ENCODE measurements around the gene SP140. TPM values are rescaled to one million over a fixed set of nuclear protein-coding genes. Genes with fewer than 3 reads are reported as not detected.

SP140 gene
- total RNA-seq, 1 donor from 2014 or later: 7.4 TPM

GRCh38 chr2:230362030-230362691 is 136.6 kb downstream of the SP140 start:
- H3K27me3 ChIP-seq: no peaks in the 10 kb centered on the region
- peaks cover 0 to 33% of the 10 kb centered on the region in 2 donors for H3K36me3 ChIP-seq
- intact Hi-C loops (cut with DNase I): no loop called here
- H3K9me3 ChIP-seq: no peaks in the 10 kb centered on the region
- H3K27ac ChIP-seq: no peak overlapping the region
- no peak for DNase-seq (ENCODE audit: extremely low spot score in 2 of 2)
- TF ChIP-seq POLR2AphosphoS5 (IDR thresholded peaks at IDR 0.05; ENCODE audit: insufficient read depth in 1 of 2, low read depth in 1 of 2): no peak
- TF ChIP-seq, protein P1, sequence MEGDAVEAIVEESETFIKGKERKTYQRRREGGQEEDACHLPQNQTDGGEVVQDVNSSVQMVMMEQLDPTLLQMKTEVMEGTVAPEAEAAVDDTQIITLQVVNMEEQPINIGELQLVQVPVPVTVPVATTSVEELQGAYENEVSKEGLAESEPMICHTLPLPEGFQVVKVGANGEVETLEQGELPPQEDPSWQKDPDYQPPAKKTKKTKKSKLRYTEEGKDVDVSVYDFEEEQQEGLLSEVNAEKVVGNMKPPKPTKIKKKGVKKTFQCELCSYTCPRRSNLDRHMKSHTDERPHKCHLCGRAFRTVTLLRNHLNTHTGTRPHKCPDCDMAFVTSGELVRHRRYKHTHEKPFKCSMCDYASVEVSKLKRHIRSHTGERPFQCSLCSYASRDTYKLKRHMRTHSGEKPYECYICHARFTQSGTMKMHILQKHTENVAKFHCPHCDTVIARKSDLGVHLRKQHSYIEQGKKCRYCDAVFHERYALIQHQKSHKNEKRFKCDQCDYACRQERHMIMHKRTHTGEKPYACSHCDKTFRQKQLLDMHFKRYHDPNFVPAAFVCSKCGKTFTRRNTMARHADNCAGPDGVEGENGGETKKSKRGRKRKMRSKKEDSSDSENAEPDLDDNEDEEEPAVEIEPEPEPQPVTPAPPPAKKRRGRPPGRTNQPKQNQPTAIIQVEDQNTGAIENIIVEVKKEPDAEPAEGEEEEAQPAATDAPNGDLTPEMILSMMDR (IDR thresholded peaks at IDR 0.05): no peak
- TF ChIP-seq POLR2A (IDR thresholded peaks at IDR 0.05): no peak
- no peak overlapping the region for H3K4me3 ChIP-seq
- H3K4me1 ChIP-seq: no peaks in the 10 kb centered on the region

Other genes with a start within 250 kb of the SP140 start
- 9.8 TPM for gene SLC16A14, start 156.8 kb upstream of the SP140 start, total RNA-seq
- 9.6 TPM for gene SP110, start 5.8 kb upstream of the SP140 start, total RNA-seq
- gene SP140L, start 101.5 kb downstream of the SP140 start, total RNA-seq: 11.5 TPM
- gene SP100, start 190.5 kb downstream of the SP140 start, total RNA-seq: 64.8 TPM

Data from vagina (tissue), 2 donors.